Testis (tissue), 3 donors: Measurements from ENCODE around the gene YBX2. TPM values are rescaled to one million over a fixed set of nuclear protein-coding genes. Genes with fewer than 3 reads are reported as not detected.
A peak's percentile ranks its signal among the peaks of the same experiment; 100 is the strongest.

Experiments used
- DNase-seq: peaks from one replicate; pipeline ENCODE4 v3.0.0-alpha.2; 2019
- H3K27ac ChIP-seq, 2 donors: fragments of 200-600 bp; sonication (generic); one replicate each; pipeline ENCODE4 v1.5.1; 2019
- H3K27me3 ChIP-seq: fragments of 200-600 bp; sonication (generic); one replicate; pipeline ENCODE4 v1.5.1; 2019
- H3K36me3 ChIP-seq: fragments of 200-600 bp; sonication (generic); one replicate; pipeline ENCODE4 v1.5.1; 2017; ENCODE audit warnings: low read depth; ENCODE audit errors: missing control alignments
- H3K4me1 ChIP-seq: fragments of 200-600 bp; sonication (generic); one replicate; pipeline ENCODE4 v1.5.1; 2019
- H3K4me3 ChIP-seq, 2 donors: fragments of 200-600 bp; sonication (generic); one replicate each; pipeline ENCODE4 v1.5.1; 2017 to 2019
- H3K9me3 ChIP-seq: fragments of 200-600 bp; sonication (generic); one replicate; pipeline ENCODE4 v1.5.1; 2017
- CTCF ChIP-seq, 3 experiments: fragments of 450-650 bp in 2 of 3; fragments of 200-600 bp in 1 of 3; sonication (generic) in 1 of 3; IDR thresholded peaks; one replicate each; pipeline ENCODE4 v1.5.1; 2016 to 2019; ENCODE audit warnings: antibody characterized with exemption in 3 of 3, mild to moderate bottlenecking in 2 of 3, moderate library complexity in 1 of 3
- POLR2A ChIP-seq: fragments of 450-650 bp; IDR thresholded peaks from one replicate; pipeline ENCODE4 v1.6.1; 2017; ENCODE audit warnings: antibody characterized with exemption, mild to moderate bottlenecking, moderate library complexity
- WGBS, 2 donors: methylation state at CpG; one replicate each; pipeline ENCODE4 v1.1.5; 2018; 5-methylcytosine and 5-hydroxymethylcytosine counted together
- intact Hi-C: fragments of 100-400 bp; cut with DNase I; formaldehyde crosslinking; loops from one replicate; pipeline ENCODE4 v1.15.1; 2023; ENCODE audit warnings: low total_unique reads
- polyA plus RNA-seq: library from polyadenylated mRNA; stranded (reverse); fragments of 350-450 nt; fragmentation: Illumina TruSeq; extraction: RNeasy Lipid Tissue Mini Kit (QIAGEN cat#74804); gene quantifications from one replicate; pipeline ENCODE4 v1.2.3, GENCODE V29; 2014; ENCODE audit warnings: low read depth, low replicate concordance; ENCODE audit not compliant: insufficient read depth
- total RNA-seq, 2 donors: library from RNA; depleted of rRNA; stranded (reverse); fragments of >200 nt; gene quantifications; one replicate each; pipeline ENCODE4 v1.2.3, GENCODE V29; 2016

YBX2 gene
- total and polyA plus RNA-seq, 3 donors from 2014 or later: 276 to 1,120 (median 549) TPM

DNA sequence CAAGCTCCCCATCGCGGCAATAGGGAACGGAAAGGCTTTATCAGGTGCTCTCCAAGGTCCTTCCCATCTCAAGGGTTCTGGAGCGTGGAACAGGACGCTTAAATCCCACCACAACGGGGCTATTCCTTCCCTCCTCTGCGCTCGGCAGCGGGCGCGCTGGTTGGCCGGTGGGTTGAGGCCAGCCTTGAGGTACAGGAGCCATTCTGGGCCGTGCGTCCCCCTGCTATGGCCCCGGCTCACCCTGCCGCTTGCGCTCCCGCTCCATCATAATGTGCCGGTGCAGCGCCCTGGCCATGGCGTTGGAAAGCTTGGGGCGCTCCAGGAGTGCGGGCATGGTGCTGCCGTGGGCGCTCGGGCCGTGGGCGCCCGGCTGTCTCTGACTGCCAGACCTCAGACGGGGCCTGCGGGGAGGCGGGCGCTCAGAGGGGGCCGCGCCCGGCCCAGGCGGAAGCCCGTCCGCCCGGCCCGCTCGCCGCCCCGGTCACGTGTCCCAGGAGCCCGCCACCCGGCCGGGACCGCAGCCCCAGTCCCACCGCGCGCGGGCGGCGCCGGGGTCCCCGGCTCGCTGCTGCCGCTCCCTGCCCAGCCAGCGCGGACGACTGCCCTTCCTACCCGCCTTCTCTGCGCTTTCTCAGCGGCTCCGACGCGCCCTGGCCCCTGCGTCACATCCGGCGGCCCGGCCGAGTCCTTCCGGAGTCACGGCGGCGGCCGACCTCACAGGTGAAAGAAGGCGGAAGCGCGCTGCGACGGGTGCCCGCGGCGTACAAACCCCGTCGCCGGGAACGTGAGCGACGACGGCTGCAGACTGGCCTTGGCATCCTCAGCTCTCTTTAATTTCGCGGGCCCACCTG lies 20.5 kb upstream of the YBX2 start, which contains the start of gene GPS2:
GPS2 (minus strand) TSS at position 642 of the 851 bp plus-strand sequence; CDS start at position 334, 308 bp downstream.
- WGBS, 2 donors: 0% methylated on average over 6 to 72 of the region's 95 CpGs
- intact Hi-C loops: no loop called here

DNA sequence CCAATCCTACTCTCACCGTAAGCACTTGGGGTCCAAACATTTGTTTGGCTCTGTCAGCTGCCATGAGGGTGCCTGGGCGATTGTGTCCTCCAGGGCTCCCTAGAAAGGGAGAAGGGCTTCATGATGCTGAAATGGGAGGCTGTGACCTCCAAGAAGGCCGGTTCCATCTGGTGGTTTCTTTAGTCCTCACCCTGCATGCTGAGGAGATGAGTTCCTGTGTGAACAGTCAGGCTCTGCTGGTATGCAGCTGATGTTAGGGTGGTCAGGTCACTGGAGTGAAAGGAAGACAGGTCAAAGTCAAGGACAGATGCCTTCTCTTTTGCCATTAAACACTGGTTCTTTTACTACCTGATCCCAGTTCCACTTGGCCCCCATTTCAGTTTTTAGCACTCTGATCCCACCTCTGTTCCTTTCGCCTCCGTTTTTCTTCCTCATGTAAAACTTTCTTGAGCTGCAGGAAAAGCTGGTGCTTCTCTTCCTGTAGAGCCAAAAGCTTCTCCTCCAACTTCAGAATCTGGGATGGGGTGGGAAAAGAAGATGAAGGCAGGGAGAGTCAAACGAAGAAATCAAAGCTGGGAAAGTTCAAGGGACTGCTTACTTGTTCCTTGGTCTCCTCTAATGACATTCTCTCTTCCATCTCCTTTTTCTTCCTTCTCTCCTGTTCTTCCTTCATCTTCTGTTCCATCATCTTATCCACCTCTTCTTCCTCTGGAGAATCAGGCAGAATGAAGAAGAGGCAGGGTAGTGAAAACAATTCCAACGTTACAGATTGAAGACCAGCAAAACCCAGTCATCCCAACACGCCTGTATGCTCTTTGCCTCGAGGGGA lies 19.7 kb upstream of the YBX2 start:
- TF ChIP-seq CTCF (IDR thresholded peaks at IDR 0.05): no peak
- TF ChIP-seq POLR2A: no peak
- Histone ChIP-seq H3K9me3 (no peaks in the 10 kb centered on the region), H3K27me3 (no peaks in the 10 kb centered on the region), H3K4me3 (peak overlapping the region; percentile 84 to 86), H3K36me3 (no peaks in the 10 kb centered on the region), H3K4me1 (peaks cover 6% of the 10 kb centered on the region), H3K27ac (peak overlapping the region in 1 of 2 donors; percentile 94)
- WGBS, 2 donors: 33 to 40% methylated on average over 8 to 9 of the region's 9 CpGs
- intact Hi-C loops: no loop called here
- no peak for DNase-seq

More for the DNA sequence above, 20.5 kb upstream of the YBX2 start, which contains the start of gene GPS2:
- DNase-seq: peak; percentile 96
- H3K9me3 ChIP-seq: no peaks in the 10 kb centered on the region
- peak within 1 kb of the TSS; percentile 75 to 94 for H3K27ac ChIP-seq
- no peaks in the 10 kb centered on the region for H3K27me3 ChIP-seq
- no peaks in the 10 kb centered on the region for H3K4me1 ChIP-seq
- peak within 1 kb of the TSS; percentile 84 to 86 for H3K4me3 ChIP-seq
- TF ChIP-seq CTCF (IDR thresholded peaks at IDR 0.05): no peak
- peak; percentile 6 for TF ChIP-seq POLR2A
- no peaks in the 10 kb centered on the region for H3K36me3 ChIP-seq

GRCh38 chr17:7313088-7313889 lies 18.9 kb upstream of the YBX2 start:
- intact Hi-C loops: no loop called here
- no peak for DNase-seq
- Histone ChIP-seq H3K27ac (no peak overlapping the region), H3K9me3 (no peaks in the 10 kb centered on the region), H3K36me3 (no peaks in the 10 kb centered on the region), H3K27me3 (no peaks in the 10 kb centered on the region), H3K4me3 (no peak overlapping the region), H3K4me1 (peaks cover 11% of the 10 kb centered on the region)
- WGBS, 2 donors: 79 to 87% methylated on average over 6 to 7 of the region's 7 CpGs
- no peak for TF ChIP-seq CTCF (IDR thresholded peaks at IDR 0.05)
- TF ChIP-seq POLR2A: no peak

GRCh38 chr17:7312432-7313087 lies 18.1 kb upstream of the YBX2 start:
- intact Hi-C loops: no loop called here
- TF ChIP-seq CTCF (IDR thresholded peaks at IDR 0.05) (no peak), POLR2A (no peak)
- H3K36me3 ChIP-seq: no peaks in the 10 kb centered on the region

More at GRCh38 chr17:7312432-7313087, 18.1 kb upstream of the YBX2 start:
- Histone ChIP-seq H3K27ac (no peak overlapping the region), H3K4me1 (peaks cover 11% of the 10 kb centered on the region), H3K4me3 (no peak overlapping the region), H3K27me3 (no peaks in the 10 kb centered on the region), H3K9me3 (no peaks in the 10 kb centered on the region)
- no peak for DNase-seq
- 70 to 74% methylated on average over 7 of the region's 7 CpGs for WGBS, 2 donors
